Measurements from ENCODE around the gene ZNF436. TPM values are rescaled to one million over a fixed set of nuclear protein-coding genes. Genes with fewer than 3 reads are reported as not detected.

ZNF436 gene
- total and polyA plus RNA-seq, 2 of the 8 experiments (the other 6 are each of a cell fraction or from before 2014, with no cell fraction given): 0.65 to 1.8 TPM

GRCh38 chr1:23381233-23381885 lies 11.7 kb upstream of the ZNF436 start (continued):
- TF ChIP-seq POU5F1 (IDR thresholded peaks at IDR 0.05; ENCODE audit: low read depth, low read length): no peak
